GM21825 (cell line): Measurements from ENCODE around the gene DESI2.
"Not testable (repeated sequence)": the region's sequence is repeated elsewhere in the genome, so short reads cannot be mapped to it uniquely, and the experiment has no call there.

Experiments
- ATAC-seq: cut with Tn5 transposase; IDR thresholded peaks from one replicate; pipeline ENCODE4 v1.9.1; 2021; ENCODE audit warnings: mild to moderate bottlenecking, moderate library complexity; ENCODE audit not compliant: unreplicated experiment

DESI2 gene

DNA sequence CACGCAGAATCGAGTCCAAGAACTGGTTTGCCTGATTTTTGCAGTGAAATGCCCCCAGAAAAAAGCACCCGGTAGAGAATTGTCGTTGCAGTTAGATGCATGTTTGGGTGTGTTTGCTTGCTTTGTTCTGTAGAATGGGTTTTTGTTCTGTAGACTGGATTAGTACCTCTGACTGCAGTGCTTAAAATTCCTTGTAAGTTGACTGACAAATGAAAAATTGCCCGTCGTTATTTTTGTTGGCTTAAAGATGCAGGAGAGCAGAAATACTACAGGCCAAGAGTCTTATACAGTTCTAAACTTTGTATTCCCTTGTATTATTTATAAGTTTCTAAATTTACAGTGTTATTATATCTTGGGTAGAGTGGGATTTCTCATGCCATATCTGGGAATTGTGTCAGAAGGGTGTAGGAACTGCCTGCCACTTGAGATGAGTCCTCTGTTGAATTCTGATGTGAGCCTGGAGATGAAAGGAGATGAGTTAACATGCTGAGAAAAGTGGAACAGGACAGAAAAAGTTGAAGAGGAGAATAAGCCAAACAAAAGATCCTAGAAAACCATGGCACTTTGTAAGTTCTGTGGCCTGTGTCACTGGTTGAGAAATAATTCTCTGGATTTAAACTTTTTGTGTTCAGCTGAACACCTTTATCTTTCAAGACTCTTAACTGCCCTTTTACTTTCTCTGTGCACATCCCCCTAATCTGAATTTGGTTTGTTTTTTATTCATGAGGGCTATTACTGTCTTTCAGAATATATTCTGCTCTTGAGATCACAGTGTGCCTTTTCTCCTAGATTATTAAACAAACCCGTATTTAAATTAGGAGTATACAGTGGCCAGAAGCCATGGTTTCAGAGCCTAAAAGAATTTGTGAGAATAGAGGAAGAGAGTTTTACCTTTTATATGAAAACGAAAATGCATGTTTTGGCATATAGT, 1.4 kb downstream of the DESI2 start:
- no peak for ATAC-seq

DNA sequence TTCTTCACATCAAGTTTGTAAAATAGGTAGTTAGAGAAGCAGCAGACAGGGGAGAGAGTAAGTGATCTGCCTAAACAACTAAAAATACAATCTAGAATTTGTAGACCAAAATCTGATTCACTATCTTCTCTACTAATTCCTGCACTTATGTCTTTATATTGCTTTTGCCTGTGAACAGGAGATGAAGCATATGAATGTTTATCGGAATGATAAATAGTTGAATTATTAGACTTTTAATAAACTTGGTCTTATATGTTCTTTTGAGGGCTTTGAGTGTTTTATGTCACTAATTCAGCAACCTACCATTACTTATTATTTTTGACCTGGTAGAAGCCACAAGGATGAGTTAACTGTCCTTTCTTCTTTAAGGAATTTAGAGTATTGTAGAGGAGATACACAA, 2.3 kb downstream of the DESI2 start:
- ATAC-seq, result no peak

DNA sequence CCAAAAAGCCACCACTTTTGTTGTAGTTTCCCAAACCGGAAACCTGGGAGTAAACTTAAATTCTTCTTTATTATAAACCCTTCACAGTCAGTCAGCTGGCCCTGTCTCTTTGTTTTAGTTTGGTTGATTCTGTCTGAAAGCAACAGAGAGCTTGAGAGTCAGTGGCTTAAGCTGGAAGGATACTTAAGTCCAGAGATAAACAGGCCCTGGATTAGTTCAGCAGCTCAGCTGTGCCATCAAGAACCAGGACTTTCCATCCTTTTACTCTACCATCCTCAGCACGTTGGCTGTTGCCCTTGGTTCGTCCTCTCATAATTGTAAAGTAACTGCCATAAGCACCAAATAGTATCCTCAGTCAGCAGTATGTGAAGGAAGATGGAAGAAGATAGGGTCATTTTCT, 4.5 kb downstream of the DESI2 start:
- no peak for ATAC-seq

DNA sequence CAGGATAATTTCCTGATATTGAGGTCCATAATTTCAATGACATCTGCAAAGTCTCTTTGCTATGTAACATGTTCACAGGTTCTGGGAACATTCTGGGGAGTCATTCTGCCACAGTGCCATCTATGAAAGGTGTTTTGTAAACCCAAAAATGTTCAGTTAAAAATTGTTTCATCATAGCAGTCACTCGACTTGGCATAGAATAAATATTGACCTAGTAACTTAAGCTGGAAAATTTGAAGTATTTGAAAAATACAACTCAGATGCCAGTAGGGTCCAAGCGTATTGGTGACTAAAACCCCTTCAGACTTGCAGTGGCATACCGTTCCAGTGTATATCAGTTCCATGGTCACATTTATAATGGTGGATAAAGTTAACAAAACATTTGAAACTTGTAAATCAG, 6.8 kb downstream of the DESI2 start:
- ATAC-seq, result no peak

DNA sequence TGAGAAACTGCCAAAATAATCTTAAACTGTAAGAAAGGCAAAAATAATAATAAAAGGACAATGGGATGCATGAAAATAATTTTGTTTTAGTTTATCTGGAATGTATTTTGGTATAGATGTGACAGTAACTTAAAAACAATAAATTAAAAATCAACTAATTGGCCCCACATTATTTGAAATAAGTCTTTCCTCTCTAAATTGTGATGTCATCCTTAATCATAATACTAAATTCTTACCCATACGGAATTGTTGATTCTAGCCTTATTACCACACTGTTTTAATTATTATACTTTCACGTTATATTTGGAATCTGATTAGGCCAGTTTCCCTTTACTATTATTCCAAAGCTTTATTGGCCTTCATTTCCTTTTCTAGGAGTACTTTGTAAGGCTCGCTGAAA, 7.7 kb downstream of the DESI2 start:
- no peak for ATAC-seq

DNA sequence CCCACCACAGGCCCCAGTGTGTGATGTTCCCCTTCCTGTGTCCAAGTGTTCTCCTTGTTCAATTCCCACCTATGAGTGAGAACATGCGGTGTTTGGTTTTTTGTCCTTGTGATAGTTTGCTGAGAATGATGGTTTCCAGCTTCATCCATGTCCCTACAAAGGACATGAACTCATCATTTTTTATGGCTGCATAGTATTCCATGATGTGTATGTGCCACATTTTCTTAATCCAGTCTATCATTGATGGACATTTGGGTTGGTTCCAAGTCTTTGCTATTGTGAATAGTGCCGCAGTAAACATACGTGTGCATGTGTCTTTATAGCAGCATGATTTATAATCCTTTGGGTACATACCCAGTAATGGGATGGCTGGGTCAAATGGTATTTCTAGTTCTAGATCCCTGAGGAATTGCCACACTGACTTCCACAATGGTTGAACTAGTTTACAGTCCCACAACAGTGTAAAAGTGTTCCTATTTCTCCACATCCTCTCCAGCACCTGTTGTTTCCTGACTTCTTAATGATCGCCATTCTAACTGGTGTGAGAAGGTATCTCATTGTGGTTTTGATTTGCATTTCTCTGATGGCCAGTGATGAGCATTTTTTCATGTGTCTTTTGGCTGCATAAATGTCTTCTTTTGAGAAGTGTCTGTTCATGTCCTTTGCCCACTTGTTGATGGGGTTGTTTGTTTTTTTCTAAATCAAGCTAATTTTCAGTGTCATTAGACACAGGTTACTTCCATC, 8.8 kb downstream of the DESI2 start:
- ATAC-seq, result not testable (repeated sequence)

DNA sequence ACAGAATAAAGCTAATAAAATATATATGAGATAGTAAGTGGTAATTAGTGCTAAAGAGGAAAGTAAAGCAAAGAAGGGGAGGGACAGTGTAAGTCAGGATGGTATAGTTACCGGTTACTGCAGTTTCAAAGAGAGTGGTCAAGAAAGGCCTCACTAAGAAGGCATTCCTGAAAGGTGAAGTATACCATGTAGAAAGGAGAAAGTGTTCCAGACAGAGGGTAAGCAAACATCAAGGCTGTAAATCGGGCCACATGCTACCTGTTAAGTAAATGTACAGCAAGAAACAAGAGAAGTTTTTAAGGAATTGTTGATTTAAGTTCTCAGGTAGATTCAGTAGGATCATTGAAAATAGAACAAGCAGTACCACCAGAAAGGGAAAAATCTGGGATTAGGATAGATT, 9.7 kb downstream of the DESI2 start:
- no peak for ATAC-seq

GRCh38 chr1:244664353-244664752, 11.4 kb downstream of the DESI2 start:
- no peak for ATAC-seq

GRCh38 chr1:244665771-244666217, 12.9 kb downstream of the DESI2 start:
- ATAC-seq, result peak; percentile 85

DNA sequence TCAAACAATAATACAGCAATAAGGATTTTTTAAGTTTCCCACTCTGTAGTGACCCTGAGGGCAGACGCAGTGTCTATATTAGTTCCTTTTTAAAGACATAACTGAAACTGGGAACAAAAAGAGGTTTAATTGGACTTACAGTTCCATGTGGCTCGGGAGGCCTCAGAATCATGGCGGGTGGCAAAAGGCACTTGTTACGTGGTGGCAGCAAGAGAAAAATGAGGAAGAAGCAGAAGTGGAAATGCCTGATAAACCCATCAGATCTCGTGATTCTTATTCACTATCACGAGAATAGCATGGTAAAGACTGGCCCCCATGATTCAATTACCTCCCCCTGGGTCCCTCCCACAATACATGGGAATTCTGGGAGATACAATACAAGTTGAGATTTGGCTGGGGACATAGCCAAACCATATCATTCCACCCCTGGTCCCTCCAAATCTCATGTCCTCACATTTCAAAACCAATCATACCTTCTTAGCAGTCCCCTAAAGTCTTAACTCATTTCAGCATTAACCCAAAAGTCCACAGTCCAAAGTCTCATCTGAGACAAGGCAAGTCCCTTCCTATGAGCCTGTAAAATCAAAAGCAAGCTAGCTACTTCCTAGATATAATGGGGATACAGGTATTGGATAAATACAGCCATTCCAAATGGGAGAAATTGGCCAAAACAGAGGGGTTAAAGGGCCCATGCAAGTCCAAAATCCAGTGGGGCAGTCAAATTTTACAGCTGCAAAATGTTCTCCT, 13.9 kb downstream of the DESI2 start:
- ATAC-seq, result not testable (repeated sequence)

GRCh38 chr1:244667797-244668196, 14.9 kb downstream of the DESI2 start:
- ATAC-seq, result no peak

DNA sequence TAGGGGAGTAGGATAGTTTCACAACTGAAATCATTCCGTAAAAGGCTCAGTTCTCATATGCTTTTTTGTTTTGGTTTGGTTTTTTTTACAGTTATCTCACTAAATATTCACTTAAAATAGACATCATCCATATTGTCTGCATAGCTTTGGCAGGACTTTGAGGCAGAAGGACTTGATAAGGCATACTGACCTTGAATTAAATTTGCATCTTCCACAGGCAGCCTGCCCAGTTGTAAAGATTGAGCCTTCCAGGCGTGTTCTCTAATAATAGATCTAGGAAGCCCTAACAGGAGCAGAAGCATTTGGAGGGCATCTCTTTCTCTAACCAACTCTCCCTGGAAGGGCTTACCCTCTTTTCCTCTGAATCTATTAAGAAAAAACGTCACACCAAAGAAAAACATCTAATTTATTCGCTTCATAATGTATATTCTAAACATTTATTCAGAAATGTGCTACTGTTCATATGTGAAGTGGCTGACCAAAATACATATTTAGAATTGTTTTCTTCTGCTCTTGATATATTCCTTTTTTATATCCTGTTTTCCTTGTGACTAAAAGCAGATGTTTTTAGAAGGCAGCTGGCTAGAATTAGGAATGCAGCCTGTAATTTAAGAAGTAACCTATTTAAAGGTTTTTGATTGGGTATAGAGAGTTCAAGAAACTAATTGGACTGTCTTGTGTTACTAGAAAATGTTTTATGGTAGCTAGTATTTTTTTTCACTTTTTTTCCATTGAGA, 20.2 kb downstream of the DESI2 start:
- no peak for ATAC-seq

DNA sequence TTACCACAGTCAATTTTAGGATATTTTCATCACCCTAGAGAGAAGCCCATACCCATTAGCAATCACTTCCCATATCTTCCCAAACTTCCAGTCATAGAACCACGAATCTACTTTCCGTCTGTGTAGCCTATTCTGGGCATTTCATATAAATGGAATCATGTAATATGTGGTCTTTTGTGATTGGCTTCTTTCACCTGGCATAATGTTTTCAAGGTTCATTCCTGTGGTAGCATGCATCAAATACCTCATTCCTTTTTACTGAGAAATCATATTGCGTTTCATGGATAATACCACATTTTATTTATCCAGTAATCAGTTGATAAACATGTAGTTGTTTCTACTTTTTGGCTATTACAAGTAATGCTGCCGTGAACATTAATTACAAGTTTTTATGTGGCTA, 21.5 kb downstream of the DESI2 start:
- ATAC-seq, result no peak

DNA sequence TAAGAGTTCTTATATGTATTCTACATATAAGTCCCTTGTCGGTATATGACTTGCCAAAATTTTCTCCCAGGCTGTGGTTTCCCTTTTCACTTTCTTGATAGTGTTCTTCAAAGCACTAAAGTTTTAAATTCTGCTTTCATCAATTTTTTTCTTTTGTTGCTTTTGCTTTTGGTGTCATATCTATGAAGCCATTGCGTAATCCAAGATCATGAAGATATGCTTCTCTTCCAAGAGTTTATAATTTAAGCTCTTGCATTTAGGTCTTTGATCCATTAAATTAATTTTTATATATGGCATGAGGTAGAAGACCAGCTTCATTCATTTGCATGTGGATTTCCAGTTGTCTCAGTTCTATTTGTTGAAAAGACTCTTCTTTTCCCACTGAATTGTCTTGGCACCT, 22.2 kb downstream of the DESI2 start:
- ATAC-seq, result no peak

GRCh38 chr1:244678697-244679096, 25.8 kb downstream of the DESI2 start:
- no peak for ATAC-seq

GRCh38 chr1:244680667-244681066, 27.7 kb downstream of the DESI2 start:
- ATAC-seq, result no peak

GRCh38 chr1:244682087-244682486, 29.2 kb downstream of the DESI2 start:
- not testable (repeated sequence) for ATAC-seq

DNA sequence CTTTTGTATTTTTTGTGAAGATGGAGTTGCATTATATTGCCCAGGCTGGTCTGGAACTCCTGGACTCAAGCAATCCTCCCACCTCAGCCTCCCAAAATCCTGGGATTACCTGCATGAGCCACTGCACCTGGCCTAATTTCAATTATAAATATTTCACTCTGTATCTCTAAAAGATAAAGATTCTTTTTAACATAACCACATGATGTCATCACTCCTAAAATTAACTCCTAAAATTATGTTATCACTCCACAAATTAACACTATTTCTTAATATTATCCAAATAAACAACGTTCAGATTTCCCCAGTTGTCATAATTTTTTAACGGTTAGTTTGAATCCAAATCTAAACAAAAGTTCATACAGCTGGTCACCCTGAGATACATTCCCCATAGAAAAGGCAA, 43.0 kb downstream of the DESI2 start:
- no peak for ATAC-seq

- ATAC-seq, result no peak
Observed at GRCh38 chr1:244699741-244700140, 46.8 kb downstream of the DESI2 start.

DNA sequence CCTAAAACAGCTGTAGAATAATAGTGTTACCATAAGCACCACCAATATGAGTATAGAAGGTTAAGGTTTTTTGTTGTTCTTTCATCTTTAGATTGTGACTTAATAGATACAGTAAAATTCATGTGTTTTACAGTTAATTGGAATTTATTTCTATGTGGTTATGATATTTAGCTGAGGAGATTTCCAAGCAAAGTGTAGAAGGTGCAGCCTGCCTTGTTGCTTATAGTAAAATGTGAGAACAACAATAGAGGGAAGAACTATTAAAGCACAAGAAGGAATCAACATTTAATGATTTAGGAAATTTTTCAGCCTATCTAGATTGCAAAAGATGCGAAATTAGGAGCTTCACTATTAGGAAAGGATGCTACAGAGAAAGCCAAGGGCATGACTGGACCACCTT, 47.9 kb downstream of the DESI2 start:
- no peak for ATAC-seq

DNA sequence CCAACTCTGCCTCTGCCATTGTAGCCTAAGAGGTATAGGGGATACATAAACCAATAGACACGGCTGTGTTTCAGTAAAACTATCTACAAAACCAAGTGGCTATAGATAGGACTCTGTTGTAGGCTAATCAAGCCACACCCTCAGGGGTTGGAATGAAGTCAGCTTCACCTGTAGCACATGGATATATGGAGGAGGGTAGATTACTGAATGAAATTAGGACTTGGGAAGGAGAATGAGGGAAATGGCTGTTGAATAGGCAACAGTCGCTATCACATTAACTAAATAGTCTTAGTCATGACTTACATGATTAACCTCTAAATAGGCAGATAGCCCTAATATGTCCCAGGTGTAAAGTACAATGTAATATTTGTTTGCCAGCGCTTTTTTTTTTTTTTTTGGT, 49.7 kb downstream of the DESI2 start:
- ATAC-seq, result no peak
